K562 (cell line): ENCODE measurements around the gene KBTBD2. TPM values are rescaled to one million over a fixed set of nuclear protein-coding genes. Genes with fewer than 3 reads are reported as not detected.
"Not testable (repeated sequence)": the region's sequence is repeated elsewhere in the genome, so short reads cannot be mapped to it uniquely, and the experiment has no call there.

ENCODE experiments used
- ATAC-seq: fragments of 200-7000 bp; cut with Tn5 transposase; 3 replicates; pipeline ENCODE4 v1.9.1; 2020; ENCODE audit warnings: moderate library complexity
- BruUV-seq: library from RNA; stranded (reverse); fragments of 400-500 nt; replicated peaks from 2 replicates; lab custom pipeline; 2021; lab: Mats Ljungman, UMichigan
- CTCF ChIA-PET: fragments of 300-600 bp; formaldehyde crosslinking; extraction: SDS; loops from one replicate; lab custom pipeline; 2021; ENCODE audit warnings: low intra/inter-chr PET ratio; lab: Yijun Ruan, JAX
- POLR2A ChIA-PET: fragments of 300-600, 350-650 bp; sonication (Branson Sonifier 250); formaldehyde crosslinking; extraction: SDS; loops from one replicate; lab custom pipeline; 2021; ENCODE audit warnings: antibody characterized with exemption, inconsistent platforms; lab: Yijun Ruan, JAX
- DNase-seq, 4 experiments: peaks; one replicate each; pipeline versions ENCODE4 v3.0.0 to v3.0.0-alpha.2; 2011 to 2018; ENCODE audit warnings: low spot score in 3 of 4, mixed read lengths in 3 of 4; ENCODE audit errors: extremely low read depth in 1 of 4
- FAIRE-seq: peaks from 2 replicates; lab custom pipeline; 2011; peaks lifted over from hg19 to GRCh38; lab: Jason Lieb, UNC
- H2AFZ ChIP-seq: 2 replicates; pipeline ENCODE4 v1.6.0; 2011; ENCODE audit warnings: low read depth, low read length, control low read depth, inconsistent platforms
- H3K27ac ChIP-seq: fragments of 200-600 bp; 3 replicates; pipeline ENCODE4 v1.8.0; 2011; ENCODE audit warnings: low read depth, mild to moderate bottlenecking, control low read depth, inconsistent platforms, low read length, moderate library complexity, mixed read lengths; ENCODE audit errors: extremely low read depth
- H3K27me3 ChIP-seq, 2 experiments: fragments of 300-600 bp in 1 of 2; 2 replicates in 1 of 2; 3 replicates in 1 of 2; pipeline versions ENCODE4 v1.6.0 to v1.8.0; 2011; ENCODE audit warnings: inconsistent platforms in 2 of 2, low read length in 2 of 2, mild to moderate bottlenecking in 1 of 2, mixed read lengths in 1 of 2, moderate library complexity in 1 of 2; ENCODE audit not compliant: control insufficient read depth in 2 of 2, insufficient read depth in 2 of 2
- H3K36me3 ChIP-seq: fragments of 300-600 bp; 3 replicates; pipeline ENCODE4 v1.8.0; 2011; ENCODE audit warnings: mild to moderate bottlenecking, low read length, inconsistent platforms; ENCODE audit not compliant: control insufficient read depth, insufficient read depth
- H3K4me1 ChIP-seq, 2 experiments: fragments of 200-600 bp in 1 of 2; replicated peaks in 1 of 2; 2 replicates in 1 of 2; 3 replicates in 1 of 2; pipeline versions ENCODE4 v1.5.1 to v1.8.0; 2011; ENCODE audit warnings: inconsistent platforms in 2 of 2, low read length in 2 of 2, mild to moderate bottlenecking in 1 of 2, mixed read lengths in 1 of 2, moderate library complexity in 1 of 2; ENCODE audit not compliant: control insufficient read depth in 2 of 2, insufficient read depth in 2 of 2
- H3K4me2 ChIP-seq: 2 replicates; pipeline ENCODE4 v1.6.1; 2011; ENCODE audit warnings: low read length, control low read depth, inconsistent platforms, mixed read lengths; ENCODE audit not compliant: insufficient read depth
- H3K4me3 ChIP-seq: fragments of 200-600 bp; sonication (generic), shearing (Covaris generic); 2 replicates; pipeline ENCODE4 v1.5.1; 2016; ENCODE audit warnings: control low read depth, inconsistent platforms
- H3K79me2 ChIP-seq: fragments of 200-600 bp; 3 replicates; pipeline ENCODE4 v1.8.0; 2011; ENCODE audit warnings: low read length, inconsistent platforms; ENCODE audit not compliant: control insufficient read depth, insufficient read depth
- H3K9ac ChIP-seq, 2 experiments: 2 replicates each; pipeline versions ENCODE4 v1.6.0 to v1.6.1; 2011; ENCODE audit warnings: low read depth in 2 of 2, low read length in 2 of 2, control low read depth in 1 of 2, inconsistent platforms in 1 of 2, mild to moderate bottlenecking in 1 of 2, mixed read lengths in 1 of 2; ENCODE audit not compliant: insufficient read depth in 1 of 2
- H3K9me1 ChIP-seq: one replicate; pipeline ENCODE4 v1.6.0; 2011; ENCODE audit warnings: inconsistent platforms, mild to moderate bottlenecking, low read length, moderate library complexity; ENCODE audit not compliant: control insufficient read depth, insufficient read depth
- H3K9me3 ChIP-seq: replicated peaks from 2 replicates; pipeline ENCODE4 v1.5.1; 2011; ENCODE audit warnings: low read depth, low read length, inconsistent platforms; ENCODE audit not compliant: control insufficient read depth, insufficient read depth
- H4K20me1 ChIP-seq: replicated peaks from 2 replicates; pipeline ENCODE4 v1.6.1; 2011; ENCODE audit warnings: low read length, inconsistent platforms, mixed read lengths; ENCODE audit not compliant: control insufficient read depth, insufficient read depth
- CBFA2T2 ChIP-seq: fragments of 450-650 bp; conservative IDR thresholded peaks from 2 replicates; pipeline ENCODE4 v1.6.1; 2017; ENCODE audit warnings: mild to moderate bottlenecking
- CREBBP ChIP-seq: IDR thresholded peaks from one replicate; pipeline ENCODE4 v1.6.1; 2012; ENCODE audit warnings: low read depth, mild to moderate bottlenecking, control low read depth, inconsistent platforms, low read length
- HDAC2 ChIP-seq: fragments of 450-650 bp; IDR thresholded peaks from 2 replicates; pipeline ENCODE4 v1.6.1; 2016; ENCODE audit warnings: mild to moderate bottlenecking
- JUND ChIP-seq, 2 experiments: IDR thresholded peaks; 2 replicates in 1 of 2; 3 replicates in 1 of 2; pipeline ENCODE4 v1.6.1; 2011; ENCODE audit warnings: borderline replicate concordance in 2 of 2, low read depth in 2 of 2, low read length in 2 of 2, improper control_type of control experiment in 1 of 2, missing biosample characterization in 1 of 2, missing genetic modification characterization in 1 of 2, missing genetic modification reagents in 1 of 2
- KHSRP ChIP-seq: fragments of 450-650 bp; IDR thresholded peaks from 2 replicates; pipeline ENCODE4 v1.6.1; 2017
- NCOA2 ChIP-seq, 2 experiments: fragments of 450-650 bp; IDR thresholded peaks; 2 replicates each; pipeline ENCODE4 v1.6.1; 2018; ENCODE audit warnings: mild to moderate bottlenecking in 2 of 2, moderate library complexity in 1 of 2; ENCODE audit not compliant: partially characterized antibody in 2 of 2
- NR2C1 ChIP-seq, 2 experiments: fragments of 450-650 bp; IDR thresholded peaks; 2 replicates each; pipeline ENCODE4 v1.6.1; 2017; ENCODE audit warnings: mild to moderate bottlenecking in 2 of 2, antibody characterized with exemption in 1 of 2, inconsistent platforms in 1 of 2, missing compliant biosample characterization in 1 of 2, missing genetic modification characterization in 1 of 2
- RNF2 ChIP-seq: sonication (generic); IDR thresholded peaks from 2 replicates; pipeline ENCODE4 v1.6.1; 2016
- WGBS: fragments of 100-300 bp; shearing (Covaris generic); methylation state at CpG from one replicate; pipeline ENCODE4 v1.1.6; 2016; ENCODE audit warnings: low coverage, mixed read lengths; ENCODE audit not compliant: insufficient coverage; ENCODE audit errors: missing lambda C conversion rate; 5-methylcytosine and 5-hydroxymethylcytosine counted together
- in situ Hi-C: fragments of 300-500 bp; cut with MboI; formaldehyde crosslinking; loops from 4 replicates; pipeline ENCODE4 v1.15.0; 2018; ENCODE audit warnings: inconsistent platforms, mixed read lengths
- intact Hi-C: fragments of 100-400 bp; cut with micrococcal nuclease; formaldehyde crosslinking; loops from 2 replicates; pipeline ENCODE4 v1.14.2; 2022
- polyA plus RNA-seq, 8 experiments: library from polyadenylated mRNA; depleted of rRNA in 4 of 8; stranded (reverse) in 5 of 8; unstranded in 3 of 8; fragments of >200 nt; fragmentation: Nextera tagmentation in 2 of 8; fragmentation: Illumina TruSeq in 1 of 8; extraction: Ambion mirVana in 2 of 8; extraction: Trizol in 1 of 8; gene quantifications; 2 replicates each; pipeline versions ENCODE4 v1.2.1 to v1.2.3, GENCODE V29; 2011 to 2014; ENCODE audit warnings: inconsistent platforms in 1 of 8, missing spikeins in 1 of 8
- total RNA-seq, 7 experiments: library from RNA; depleted of rRNA in 6 of 7; stranded (reverse); fragments of >200 nt in 6 of 7; fragmentation: Illumina TruSeq in 2 of 7; extraction: Trizol in 2 of 7; gene quantifications; 2 replicates each; pipeline versions ENCODE4 v1.2.1 to v1.2.3, GENCODE V29; 2011 to 2021; ENCODE audit warnings: low replicate concordance in 1 of 7
- TF ChIP-seq, protein P1 (sequence below), 2 experiments: fragments of 450-650 bp in 1 of 2; sonication (generic) in 1 of 2; formaldehyde crosslinking in 1 of 2; IDR thresholded peaks in 1 of 2; conservative IDR thresholded peaks in 1 of 2; 2 replicates each; pipeline versions ENCODE4 v1.6.1 to v1.8.1; 2016 to 2023; ENCODE audit warnings: mild to moderate bottlenecking in 2 of 2, moderate library complexity in 2 of 2, inconsistent platforms in 1 of 2, missing genetic modification reagents in 1 of 2
- TF ChIP-seq, protein P2 (sequence below): sonication (generic); formaldehyde crosslinking; IDR thresholded peaks from 2 replicates; pipeline ENCODE4 v1.8.1; 2023; ENCODE audit warnings: mild to moderate bottlenecking, missing genetic modification reagents

KBTBD2 gene
- total and polyA plus RNA-seq, 9 of the 15 experiments (the other 6 are each of a cell fraction or from before 2014, with no cell fraction given) = 22.8 to 62.2 (median 30.8) TPM

DNA sequence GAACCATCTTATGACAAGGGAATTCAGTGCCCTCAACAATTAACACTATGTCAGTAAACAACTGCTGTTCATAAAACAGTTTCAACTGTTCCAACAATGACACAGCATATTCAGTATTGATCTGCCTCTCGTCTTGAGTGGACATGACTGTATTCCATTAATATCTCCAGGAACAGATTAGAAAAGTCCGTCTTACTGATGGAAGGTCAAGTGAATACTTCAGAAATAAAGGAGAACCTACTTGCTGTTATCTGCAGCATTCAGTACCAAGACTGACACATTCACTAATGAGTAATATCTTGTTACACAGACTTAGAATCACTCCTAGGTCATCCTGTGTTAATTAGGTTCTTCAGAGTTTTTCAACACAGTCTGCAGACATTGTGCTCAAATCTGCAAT is 12.1 kb downstream of the KBTBD2 start (continued):
- TF ChIP-seq CREBBP = no peak
- TF ChIP-seq NR2C1 (IDR thresholded peaks at IDR 0.05) = peak; percentile 30; the same call in 1 of the 2 replicates
- no peak for TF ChIP-seq NR2C1 (tag; IDR thresholded peaks at IDR 0.05)
- peak; percentile 82 for TF ChIP-seq CBFA2T2
- TF ChIP-seq RNF2 = peak; percentile 32; the same call in 1 of the 2 replicates
- TF ChIP-seq, protein P1, sequence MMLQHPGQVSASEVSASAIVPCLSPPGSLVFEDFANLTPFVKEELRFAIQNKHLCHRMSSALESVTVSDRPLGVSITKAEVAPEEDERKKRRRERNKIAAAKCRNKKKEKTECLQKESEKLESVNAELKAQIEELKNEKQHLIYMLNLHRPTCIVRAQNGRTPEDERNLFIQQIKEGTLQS (IDR thresholded peaks at IDR 0.05) = peak; percentile 64; the same call in 1 of the 2 replicates
- TF ChIP-seq, protein P1 (CRISPR knock-in tag; conservative IDR thresholded peaks at IDR 0.05) = no peak
- peak; percentile 71; the same call in 1 of the 2 replicates for TF ChIP-seq HDAC2
- TF ChIP-seq JUND (IDR thresholded peaks at IDR 0.05; ENCODE audit: borderline replicate concordance, low read depth, low read length) = peak; percentile 60
- TF ChIP-seq JUND (tag; IDR thresholded peaks at IDR 0.05; ENCODE audit: borderline replicate concordance, low read depth, low read length) = peak; percentile 49; the same call in 2 of the 3 replicates
- TF ChIP-seq KHSRP = no peak
- peak in 1 of 2 experiments; percentile 22 for TF ChIP-seq NCOA2 (IDR thresholded peaks at IDR 0.05; ENCODE audit: partially characterized antibody in 2 of 2)

DNA sequence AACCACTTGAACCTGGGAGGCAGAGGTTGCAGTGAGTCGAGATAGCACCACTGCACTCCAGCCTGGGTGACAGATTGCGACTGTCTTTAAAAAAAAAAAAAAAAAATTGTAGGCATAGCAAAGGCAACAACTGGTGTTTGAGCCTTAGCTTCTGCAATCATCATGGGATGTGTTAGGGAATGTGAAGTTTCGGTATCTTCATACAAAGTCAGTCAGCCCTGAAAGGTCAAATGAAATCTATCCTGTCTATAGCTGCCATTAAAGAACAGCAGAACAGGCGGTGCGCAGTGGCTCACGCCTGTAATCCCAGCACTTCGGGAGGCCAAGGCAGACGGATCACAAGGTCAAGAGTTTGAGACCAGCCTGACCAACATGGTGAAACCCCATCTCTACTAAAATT is 13.5 kb downstream of the KBTBD2 start:
- in situ Hi-C loops, FAIRE-seq, ATAC-seq, H3K9me1 ChIP-seq, H3K4me3 ChIP-seq, H3K4me2 ChIP-seq, intact Hi-C loops, H3K27me3 ChIP-seq, H3K27ac ChIP-seq, H3K9me3 ChIP-seq, H4K20me1 ChIP-seq, DNase-seq, H3K9ac ChIP-seq, H2AFZ ChIP-seq, BruUV-seq: not testable (repeated sequence)
- 94% methylated on average over 8 of the region's 8 CpGs for WGBS
- H3K79me2 ChIP-seq = peaks cover 81% of the 10 kb centered on the region
- H3K4me1 ChIP-seq = peaks cover 11 to 29% of the 10 kb centered on the region in 2 experiments; a peak in 4 of 5 replicates
- ChIA-PET CTCF (interaction anchor here (0.6 kb wide), 1 partner anchor 28 kb away, joined by 4 read pairs; no protein-coding TSS in a partner anchor), POLR2A (interaction anchor here (2.7 to 4.5 kb wide), 2 partner anchors 9 to 12 kb away, joined by 8 to 24 read pairs; no protein-coding TSS in a partner anchor)
- TF ChIP-seq, protein P2, sequence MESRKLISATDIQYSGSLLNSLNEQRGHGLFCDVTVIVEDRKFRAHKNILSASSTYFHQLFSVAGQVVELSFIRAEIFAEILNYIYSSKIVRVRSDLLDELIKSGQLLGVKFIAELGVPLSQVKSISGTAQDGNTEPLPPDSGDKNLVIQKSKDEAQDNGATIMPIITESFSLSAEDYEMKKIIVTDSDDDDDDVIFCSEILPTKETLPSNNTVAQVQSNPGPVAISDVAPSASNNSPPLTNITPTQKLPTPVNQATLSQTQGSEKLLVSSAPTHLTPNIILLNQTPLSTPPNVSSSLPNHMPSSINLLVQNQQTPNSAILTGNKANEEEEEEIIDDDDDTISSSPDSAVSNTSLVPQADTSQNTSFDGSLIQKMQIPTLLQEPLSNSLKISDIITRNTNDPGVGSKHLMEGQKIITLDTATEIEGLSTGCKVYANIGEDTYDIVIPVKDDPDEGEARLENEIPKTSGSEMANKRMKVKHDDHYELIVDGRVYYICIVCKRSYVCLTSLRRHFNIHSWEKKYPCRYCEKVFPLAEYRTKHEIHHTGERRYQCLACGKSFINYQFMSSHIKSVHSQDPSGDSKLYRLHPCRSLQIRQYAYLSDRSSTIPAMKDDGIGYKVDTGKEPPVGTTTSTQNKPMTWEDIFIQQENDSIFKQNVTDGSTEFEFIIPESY (CRISPR knock-in tag) = 0 out of 2 replicates have a peak, but pooled peaks have one; percentile 27
- peaks cover 53% of the 10 kb centered on the region for H3K36me3 ChIP-seq
